NK-92 (cell line): ENCODE data around the gene ORMDL2.
"Not testable (repeated sequence)": the region's sequence is repeated elsewhere in the genome, so short reads cannot be mapped to it uniquely, and the experiment has no call there.

Experiments
- DNase-seq: peaks from one replicate; lab custom pipeline; 2025; ENCODE audit not compliant: unreplicated experiment; lab: John Stamatoyannopoulos, UW

Gene ORMDL2

DNA sequence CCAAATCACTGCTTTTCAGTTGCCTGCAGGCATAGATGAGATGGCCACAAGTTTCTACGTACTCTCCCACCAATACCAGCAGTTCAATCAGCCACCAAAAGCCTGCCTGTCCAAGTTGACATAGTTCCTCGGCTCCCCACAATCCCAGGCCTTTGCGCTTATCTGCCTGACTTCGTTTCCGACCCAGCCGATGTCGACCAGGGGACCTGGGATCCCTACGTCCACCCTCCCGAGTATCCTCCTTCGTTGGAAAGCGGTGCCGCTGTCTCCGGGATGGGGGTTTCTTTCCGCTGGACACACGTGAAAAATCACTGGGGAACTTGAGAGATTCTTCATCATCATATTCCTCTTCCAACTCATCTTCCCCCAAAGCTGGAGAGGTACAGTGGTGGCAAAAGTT lies 10.0 kb downstream of the ORMDL2 start:
- DNase-seq, result no peak

GRCh38 chr12:55828357-55828756 lies 10.5 kb downstream of the ORMDL2 start:
- no peak for DNase-seq

- DNase-seq, result no peak
These were observed 12.2 kb downstream of the ORMDL2 start for GRCh38 chr12:55829967-55830600.

DNA sequence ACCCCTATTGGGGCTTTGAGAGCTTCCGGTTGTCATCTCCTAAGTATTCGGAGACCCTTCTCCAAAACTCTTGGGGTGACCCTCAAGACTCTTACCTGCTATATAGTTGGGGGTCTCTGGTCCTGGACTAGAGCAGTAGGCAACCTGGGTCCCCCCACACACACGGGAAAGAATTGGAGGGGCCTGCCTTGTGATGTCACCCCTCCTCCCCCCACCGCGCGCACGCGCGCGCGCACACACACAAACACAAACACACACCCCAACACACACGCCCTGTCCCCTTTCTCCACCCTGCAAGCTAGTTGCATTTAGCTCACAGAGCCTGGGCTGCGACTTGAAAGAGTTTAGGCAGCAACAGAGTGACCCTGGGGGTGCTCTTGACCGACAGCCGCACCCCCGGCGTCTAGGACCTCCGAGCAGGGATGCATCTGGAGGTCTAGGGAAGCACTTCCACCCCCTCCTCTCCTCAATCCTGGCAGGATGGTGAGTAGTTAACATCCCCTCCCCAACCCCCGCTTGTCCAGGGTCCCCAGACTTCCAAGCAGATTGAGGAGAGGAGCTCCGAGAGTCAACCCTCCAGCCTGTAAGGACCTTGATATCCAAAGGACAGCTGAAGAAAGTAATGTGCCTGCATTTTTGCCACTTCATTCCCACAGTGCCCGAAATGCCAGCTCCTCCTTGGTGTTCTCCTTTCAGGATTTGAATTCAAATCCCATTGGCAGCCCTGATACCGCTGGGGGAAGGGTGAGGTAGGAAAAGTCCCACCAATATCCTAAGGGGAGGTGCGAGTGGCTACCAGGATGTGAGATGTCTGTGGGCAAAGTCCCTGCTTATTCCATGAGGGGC lies 13.0 kb downstream of the ORMDL2 start:
- DNase-seq, result no peak

DNA sequence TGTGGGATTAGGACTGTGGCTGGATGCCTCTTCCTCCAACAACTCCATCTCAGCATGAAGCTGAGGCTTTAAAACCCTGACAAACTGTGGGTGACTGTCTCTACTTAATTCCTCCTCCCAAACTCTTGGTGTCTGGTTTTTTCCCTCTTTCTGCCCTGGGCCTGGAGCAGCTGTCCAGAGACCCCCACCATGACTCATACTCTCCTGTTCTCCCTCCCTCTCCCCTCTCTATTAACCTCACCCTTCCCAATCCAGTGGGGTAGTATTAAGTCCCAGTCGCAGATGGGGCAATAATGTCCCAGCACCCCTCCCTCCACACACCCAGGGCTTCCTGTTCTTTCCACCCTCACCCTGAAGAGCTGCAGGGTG lies 13.6 kb downstream of the ORMDL2 start:
- DNase-seq, result no peak

GRCh38 chr12:55833056-55833455 lies 15.2 kb downstream of the ORMDL2 start:
- no peak for DNase-seq

DNA sequence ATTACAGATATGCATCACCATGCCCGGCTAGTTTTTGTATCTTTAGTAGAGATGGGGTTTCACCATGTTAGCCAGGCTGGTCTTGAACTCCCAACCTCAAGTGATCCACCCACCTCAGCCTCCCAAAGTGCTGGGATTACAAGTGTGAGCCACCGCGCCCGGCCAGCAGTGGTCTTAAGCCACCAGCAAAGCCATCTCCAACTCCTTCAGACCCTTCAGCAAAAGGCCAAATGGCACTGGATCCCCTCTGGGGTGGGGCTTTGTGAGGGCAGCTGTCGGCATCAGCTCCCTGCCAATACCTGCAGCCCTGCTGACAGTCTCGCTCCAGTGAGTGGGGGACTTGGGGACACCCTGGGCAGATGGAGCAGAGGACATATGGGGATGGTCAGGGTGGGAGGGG lies 16.6 kb downstream of the ORMDL2 start:
- DNase-seq, result not testable (repeated sequence)

DNA sequence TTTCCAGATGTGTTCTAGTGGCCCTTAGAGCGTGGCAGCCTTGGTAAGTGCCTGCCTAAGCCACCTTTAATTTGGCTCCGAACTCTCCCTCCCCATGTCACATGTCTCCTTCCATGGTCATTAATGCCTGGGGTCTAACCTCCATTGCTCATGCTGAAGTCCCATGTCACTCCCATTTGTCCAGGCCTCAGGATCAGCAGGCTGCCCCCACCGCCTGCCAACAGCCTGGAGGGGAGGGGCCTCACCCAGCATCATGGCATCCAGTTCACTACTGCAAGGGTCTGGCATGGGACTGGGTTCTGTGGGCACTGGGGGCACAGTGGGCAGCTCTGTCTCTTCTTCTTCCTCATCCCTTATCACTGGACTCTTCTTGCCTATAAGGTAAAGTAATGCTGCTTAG lies 20.5 kb downstream of the ORMDL2 start:
- no peak for DNase-seq

DNA sequence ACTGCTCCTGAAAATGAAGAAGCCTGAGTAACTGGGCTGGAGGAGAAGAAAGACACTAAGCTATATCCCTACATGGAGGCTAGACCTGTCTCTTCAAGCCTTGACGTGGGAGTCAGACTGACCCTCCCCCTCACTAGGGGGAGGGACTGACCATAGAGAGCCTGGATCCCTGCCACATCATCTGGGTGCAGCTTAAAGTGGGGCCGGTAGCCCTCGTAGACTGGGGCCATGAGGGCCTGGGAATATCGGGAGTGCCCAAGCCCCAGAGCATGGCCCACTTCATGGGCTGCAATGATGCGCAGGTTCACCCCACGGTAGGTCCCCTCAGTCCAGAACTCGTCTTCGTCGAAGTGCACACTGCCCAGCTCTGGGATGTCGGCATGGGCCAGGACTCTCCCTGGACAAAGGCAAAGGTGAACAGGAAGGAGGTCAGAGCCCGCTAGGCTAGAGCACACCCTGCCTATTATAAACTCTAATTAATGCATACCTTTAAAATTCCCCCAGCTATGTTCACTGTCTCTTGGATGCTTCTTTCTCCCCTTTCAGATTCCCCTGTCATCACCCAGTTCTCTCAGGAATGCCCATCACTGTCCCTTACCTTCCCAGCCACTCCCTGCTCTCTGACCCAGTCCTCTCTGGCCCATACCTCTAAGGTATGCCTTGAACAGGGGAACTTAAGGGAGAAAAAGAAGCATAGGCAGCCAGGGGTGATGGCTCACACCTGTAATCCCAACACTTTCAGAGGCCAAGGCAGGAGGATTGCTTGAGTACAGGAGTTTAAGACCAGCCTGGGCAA lies 21.7 kb downstream of the ORMDL2 start:
- DNase-seq, result no peak

- no peak for DNase-seq
These were observed 22.9 kb downstream of the ORMDL2 start for GRCh38 chr12:55840581-55841351.

DNA sequence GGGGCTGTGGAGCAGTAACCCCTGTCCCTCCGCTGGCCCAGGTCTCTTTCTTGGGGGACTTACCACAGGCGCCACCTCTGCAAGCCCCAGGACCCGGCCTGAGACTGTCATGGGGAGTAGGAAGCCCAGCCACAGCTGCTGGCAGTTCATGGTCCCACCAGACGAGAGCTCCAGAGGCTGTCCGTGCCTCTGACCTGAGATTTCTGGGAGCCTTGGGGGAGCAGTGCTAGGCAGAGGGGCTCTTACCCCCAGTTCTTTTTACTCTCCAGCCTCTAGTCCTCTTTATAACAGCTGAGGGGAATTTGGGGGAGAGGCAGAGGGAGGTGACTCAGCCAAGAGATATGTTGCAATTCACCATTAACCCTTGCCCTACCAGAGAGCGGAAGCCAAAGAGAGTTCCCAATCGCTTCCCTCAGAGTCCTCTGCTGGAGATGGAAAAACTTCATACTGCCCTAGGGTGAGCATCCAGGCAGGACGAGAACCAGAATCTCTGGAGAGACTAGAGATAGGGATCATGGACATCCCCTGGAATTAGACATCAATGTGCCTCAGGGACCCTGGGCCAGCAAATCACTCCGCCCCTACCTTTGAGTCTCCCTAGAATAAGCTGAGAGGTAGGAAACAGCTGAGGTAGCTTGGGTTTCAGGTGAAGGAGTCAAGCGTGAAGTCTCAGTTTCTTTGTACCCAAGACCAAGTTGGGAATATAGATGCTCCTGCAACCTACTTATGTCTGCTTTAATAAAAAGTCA lies 25.0 kb downstream of the ORMDL2 start, which contains the start of gene MMP19:
Gene MMP19 (minus strand): TSS at position 256 of the 749 bp plus-strand sequence. CDS start 106 bp downstream, at position 150.
- DNase-seq, result no peak

DNA sequence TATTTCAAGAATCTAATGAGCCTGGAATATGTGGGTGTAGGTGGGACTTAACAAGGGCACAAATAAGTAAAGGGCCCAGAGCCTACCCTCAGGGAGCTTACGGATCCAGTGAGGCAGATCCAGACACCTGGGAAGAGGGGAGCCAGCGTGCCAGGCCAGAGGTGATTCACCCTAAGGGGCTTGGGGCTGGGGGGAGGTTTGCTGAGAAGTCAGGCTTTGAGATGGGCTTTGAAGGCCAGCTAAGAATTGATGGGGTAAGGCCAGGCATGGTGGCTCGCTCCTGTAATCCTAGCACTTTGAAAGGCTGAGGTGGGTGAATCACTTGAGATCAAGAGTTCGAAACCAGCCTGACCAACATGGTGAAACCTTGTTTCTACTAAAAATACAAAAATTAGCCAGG lies 25.6 kb downstream of the ORMDL2 start:
- DNase-seq, result no peak

DNA sequence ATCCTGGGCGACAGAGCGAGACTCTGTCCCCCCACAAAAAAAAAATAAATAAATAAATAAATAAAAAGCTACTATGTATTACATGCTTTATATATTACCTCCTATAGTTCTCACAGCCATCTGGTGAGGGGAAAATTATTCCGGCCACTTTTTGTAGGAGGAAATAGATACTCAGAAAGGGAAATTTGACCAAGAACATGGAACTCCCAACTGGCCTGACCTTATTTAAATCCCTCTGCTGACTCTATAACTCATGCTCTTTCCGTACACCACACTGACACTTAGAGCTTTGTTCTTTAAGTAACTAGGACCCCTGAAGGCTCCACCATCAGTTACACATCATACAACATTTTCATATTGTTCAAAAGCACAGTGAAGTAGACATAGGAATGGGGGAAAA lies 27.1 kb downstream of the ORMDL2 start:
- DNase-seq, result no peak

GRCh38 chr12:55845361-55845760 lies 27.5 kb downstream of the ORMDL2 start:
- DNase-seq, result no peak

DNA sequence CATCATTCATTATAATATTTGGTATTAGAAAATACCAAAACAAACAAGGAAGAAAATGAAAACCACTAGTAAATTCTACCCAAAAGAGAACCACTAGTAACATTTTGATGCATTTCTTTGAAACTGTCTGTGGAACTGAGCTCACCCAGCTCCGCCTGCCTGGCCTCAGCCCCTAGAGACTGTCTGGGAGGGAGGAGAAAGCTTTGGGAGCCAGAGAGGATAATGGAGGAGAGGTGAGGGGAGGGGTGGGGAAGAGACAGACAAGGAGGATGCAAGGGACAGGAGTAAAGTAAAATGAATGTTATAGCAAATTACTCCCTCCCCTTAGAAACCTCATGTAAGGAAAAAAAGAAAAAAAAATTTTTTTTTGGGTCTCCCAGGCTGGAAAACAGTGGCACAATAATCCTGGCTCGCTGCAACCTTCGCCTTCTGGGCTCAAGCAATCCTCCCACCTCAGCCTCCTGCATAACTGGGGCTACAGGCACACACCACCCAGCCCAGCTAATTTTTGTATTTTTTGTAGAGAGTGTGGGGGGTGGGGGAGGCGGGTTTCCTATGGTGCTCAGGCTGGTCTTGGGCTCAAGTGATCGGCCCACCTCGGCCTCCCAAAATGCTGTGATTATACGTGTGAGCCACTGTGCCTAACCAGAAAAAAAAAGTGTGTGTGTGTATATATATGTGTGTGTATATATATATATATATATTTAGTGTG lies 28.1 kb downstream of the ORMDL2 start:
- no peak for DNase-seq

GRCh38 chr12:55847033-55847432 lies 29.2 kb downstream of the ORMDL2 start:
- no peak for DNase-seq

DNA sequence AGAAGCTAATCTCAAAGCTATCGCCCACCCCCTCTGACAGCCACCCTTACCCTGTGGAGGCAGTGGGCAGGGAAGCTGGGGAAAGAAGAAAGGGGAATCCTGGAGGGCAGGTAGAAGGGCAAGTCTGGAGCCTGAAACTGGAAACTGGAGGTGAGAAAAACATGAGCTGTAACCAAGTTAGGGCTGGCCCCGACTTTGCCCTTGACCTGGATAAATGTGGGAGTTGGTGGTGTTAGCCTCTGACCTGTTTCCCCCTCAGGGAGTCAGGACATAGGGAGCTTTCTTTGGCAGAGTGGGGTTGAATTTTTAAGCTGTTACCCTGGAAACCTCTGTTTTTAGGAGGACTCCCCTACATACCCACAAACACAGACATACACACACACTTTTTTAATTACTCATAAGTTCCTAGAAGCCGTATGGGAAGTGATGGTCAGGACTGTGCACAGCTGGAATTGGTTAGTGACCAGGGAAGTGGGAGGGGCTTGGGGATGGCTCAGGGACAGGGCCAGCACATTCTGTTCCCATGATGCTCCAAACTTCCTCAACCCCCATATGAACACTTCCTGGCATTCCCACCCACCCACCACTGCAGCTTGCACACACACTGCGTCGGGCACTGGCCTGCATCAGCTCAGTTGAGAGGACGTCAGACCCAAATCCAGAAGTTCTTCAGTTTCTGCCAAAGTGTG lies 29.9 kb downstream of the ORMDL2 start:
- DNase-seq, result no peak

- DNase-seq, result no peak
These were observed 31.9 kb downstream of the ORMDL2 start for GRCh38 chr12:55849616-55850343.
